GM15510 (cell line): ENCODE data around the gene CNTRL.

Experiments
- POLR2A ChIP-seq: IDR thresholded peaks from 3 replicates; pipeline ENCODE4 v1.6.1; 2011; ENCODE audit warnings: borderline replicate concordance; ENCODE audit not compliant: insufficient read length; ENCODE audit errors: extremely low read depth

Gene CNTRL

DNA sequence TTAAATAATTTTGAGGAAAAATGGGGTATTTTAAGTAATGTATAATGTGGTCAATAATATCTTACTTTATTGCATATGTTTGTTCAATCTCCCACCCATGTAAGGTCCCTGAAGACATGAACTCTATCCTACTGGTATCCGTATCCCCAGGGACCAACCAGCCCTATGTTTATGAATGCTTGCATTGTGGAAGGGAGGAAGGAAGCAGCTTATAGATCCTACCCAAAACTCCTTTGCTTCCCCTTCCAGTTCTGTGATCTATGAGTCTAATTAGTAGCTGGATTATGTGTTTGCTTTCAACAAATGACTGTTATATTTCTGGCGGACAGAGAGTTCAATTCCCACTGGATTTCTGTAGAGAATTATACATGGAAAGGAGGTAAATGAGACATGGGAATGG is 45.6 kb downstream of the CNTRL start:
- no peak for TF ChIP-seq POLR2A

DNA sequence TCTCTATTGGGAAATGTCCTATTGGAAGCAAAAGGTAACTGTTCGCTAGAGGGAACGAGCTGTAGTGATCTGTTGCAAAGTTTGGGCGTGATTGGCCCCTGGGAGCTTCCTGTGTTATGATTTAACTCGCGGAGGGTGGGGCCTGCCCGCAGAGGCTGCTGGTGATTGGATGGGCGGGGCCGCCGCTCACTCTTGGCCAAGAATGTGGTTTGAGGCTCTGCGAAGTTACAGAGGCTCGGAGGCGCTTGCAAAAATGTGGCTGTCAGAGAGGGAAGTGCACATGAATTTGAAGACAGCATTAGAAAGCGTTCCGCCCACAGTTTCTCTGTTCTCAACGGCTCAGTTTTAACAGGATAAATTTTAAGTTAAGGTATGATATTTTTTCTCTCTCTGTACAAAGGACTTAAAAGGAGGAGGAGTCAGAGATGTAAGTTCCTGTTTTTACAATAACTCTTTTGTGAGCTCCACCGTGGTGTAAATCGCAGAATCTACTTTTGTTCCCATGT is 46.9 kb downstream of the CNTRL start:
- peak; percentile 66 for TF ChIP-seq POLR2A

DNA sequence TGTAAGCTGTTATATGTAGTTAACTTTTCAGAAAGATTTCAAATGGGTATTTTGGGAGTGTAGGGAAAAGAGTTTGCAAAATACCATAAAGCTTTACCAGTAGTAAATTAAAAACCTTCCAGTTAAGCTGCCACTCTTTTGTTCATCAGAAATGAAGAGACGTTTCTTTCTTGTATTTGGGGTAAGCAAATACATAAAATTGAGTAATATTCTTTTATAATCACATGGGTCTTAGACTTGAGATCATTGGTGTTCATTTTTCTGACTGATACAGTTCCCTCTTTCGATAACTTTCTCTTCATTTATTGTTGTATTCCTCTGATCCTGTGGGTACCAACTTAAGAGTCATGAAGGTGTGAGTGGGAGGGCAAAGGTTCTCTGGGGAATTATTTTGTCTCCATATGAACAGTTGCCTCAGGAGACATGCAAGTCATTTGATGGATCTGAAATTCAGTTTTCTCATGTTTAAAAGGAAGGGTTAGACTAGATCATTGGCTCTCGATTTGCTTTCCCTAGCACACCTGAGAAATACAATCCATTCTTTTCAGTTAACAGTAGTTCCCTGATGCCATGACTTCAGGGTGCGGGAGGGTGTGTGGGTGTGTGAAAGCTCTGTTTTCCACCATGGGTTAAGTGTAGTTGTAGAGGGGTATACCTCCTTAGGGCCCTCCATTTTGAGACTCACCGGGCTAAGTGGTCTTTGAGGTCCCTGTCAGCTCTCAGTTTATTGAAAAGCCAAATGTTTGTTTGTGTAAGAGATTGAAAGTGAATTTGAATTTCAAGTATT is 47.7 kb downstream of the CNTRL start:
- no peak for TF ChIP-seq POLR2A

DNA sequence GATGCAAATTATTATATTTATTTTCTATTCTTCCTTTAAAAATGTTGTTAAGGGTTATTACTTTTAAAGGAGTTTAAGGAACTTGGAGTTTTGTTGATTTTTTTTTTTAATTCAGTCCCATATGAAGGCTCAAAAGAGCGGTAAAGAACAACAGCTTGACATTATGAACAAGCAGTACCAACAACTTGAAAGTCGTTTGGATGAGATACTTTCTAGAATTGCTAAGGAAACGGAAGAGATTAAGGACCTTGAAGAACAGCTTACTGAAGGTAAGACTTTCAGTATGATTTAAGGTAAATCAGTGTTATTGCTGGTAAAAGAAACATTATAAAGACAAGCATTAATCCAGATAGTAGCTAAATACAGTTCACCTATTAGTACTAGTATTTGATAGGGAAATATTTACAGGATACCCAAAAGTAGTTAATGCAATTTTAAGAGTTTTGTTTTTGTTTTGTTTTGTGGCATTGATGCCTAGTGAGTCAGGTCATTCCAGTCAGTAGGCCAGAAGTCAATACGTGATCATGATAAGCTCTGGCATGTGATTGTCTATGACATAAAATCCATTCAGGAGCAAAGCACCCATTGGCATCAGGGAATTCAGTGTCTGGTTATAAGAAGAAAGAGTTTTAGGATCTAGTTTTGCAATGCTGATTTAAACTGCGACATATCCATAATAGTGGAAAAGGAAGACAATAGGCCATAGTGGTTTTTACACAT is 49.2 kb downstream of the CNTRL start:
- no peak for TF ChIP-seq POLR2A

DNA sequence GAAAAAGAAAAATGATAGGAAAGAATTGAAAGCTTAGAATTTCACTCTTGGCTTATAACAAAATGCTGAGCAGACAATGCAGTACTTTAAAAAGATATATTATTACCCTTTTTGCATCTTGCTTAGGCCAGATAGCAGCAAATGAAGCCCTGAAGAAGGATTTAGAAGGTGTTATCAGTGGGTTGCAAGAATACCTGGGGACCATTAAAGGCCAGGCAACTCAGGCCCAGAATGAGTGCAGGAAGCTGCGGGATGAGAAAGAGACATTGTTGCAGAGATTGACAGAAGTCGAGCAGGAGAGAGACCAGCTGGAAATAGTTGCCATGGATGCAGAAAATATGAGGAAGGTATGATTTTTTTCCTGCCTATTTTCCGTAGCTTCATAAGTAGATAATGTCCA is 50.8 kb downstream of the CNTRL start:
- no peak for TF ChIP-seq POLR2A

DNA sequence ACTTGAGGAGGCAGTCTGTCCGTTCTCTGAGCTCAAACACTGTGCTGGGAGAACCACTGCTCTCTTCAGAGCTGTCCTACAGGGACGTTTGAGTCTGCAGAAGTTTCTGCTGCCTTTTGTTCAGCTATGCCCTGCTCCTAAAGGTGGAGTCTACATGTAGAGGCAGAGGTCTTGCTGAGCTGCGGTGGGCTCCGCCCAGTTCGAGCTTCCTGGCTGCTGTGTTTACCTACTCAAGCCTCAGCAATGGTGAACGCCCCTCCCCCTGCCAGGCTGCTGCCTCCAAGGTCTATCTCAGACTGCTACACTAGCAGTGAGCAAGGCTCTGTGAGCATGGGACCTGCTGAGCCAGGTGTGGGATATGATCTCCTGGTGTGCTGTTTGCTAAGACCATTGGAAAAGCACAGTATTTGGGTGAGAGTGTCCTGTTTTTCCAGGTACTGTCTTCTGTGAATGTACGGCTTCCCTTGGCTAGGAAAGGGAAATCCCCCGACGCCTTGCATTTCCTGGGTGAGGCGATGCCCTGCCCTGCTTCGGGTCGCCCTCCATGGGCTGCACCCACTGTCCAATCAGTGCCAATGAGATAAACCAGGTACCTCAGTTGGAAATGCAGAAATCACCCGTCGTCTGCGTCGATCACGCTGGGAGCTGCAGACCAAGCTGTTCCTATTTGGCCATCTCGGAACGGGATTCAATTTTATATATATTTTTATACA is 58.5 kb downstream of the CNTRL start:
- no peak for TF ChIP-seq POLR2A

DNA sequence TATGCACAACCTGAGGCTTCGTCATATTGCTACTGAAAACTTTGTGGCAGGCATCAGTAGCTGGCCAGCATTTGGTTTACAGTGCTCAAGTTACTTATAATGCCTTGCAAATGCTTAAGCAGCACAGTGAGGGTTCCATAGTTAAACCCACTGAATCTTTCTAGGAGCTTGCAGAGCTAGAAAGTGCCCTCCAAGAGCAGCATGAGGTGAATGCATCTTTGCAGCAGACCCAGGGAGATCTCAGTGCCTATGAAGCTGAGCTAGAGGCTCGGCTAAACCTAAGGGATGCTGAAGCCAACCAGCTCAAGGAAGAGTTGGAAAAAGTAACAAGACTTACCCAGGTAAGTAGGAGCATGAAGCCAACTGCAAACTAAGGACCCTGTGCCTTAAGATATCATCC is 60.9 kb downstream of the CNTRL start:
- TF ChIP-seq POLR2A, result no peak

DNA sequence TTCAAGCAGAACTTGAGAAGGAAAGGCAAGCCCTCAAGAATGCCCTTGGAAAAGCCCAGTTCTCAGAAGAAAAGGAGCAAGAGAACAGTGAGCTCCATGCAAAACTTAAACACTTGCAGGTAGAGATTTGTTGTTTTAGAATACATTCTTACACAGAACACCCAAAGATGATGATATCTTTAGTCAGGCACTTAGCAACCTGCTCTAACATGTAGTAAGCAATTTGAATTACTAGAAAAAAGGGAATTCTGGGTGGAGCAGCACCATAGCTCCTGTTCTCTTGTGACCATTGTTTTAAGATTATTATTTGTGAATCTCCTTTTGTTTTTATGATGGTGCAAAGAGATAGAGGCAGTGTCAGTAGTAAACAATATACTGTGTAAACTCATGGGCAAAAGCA is 63.8 kb downstream of the CNTRL start:
- TF ChIP-seq POLR2A, result no peak

DNA sequence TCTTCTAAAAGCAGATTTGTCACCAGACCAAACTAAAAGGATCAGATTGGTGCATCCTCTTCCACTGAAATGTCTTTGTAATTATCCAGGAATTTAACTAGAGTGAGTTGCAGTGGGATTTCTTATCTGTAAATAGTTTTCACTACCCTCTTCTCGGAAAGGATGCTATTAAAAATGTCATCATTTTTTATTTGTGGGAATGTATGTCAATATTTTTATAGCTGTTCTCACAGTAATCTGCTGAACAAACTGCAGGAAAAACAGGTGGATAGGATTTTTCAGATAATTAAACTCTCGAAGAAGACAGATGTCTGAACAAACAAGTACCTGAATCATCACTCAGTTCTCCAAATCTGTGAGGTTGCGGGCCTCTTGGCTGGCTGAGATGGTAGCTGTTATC is 64.2 kb downstream of the CNTRL start:
- no peak for TF ChIP-seq POLR2A

DNA sequence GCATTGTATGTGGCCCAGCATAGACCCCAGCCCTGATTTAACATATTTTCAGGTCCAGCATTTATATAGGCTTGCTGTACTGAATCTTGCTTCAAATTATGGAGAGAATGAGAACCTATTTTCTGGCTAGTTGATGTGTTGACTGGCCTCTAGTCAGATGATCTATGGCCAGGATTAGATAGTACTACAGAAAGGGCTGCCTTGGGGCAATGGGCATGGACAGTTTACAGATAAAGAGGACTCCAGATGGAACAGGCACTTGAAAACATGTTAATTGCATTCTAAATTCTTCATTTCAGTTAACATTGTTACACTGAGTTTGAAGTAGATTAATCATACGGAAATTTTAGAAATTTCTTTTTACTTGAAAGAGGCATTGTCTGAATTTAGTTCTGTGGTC is 65.4 kb downstream of the CNTRL start:
- no peak for TF ChIP-seq POLR2A

DNA sequence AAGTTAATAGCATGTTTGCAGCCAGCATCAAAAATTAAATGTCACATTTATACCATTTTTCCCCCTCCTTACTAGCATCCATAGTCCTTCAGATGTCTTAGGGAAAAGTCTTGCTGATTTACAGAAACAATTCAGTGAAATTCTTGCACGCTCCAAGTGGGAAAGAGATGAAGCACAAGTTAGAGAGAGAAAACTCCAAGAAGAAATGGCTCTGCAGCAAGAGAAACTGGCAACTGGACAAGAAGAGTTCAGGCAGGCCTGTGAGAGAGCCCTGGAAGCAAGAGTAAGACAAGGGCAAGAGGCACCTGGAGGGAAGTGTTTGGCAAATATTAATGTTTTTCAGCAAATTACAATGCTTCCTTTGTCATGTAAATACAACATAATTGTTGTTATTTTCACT is 66.6 kb downstream of the CNTRL start:
- TF ChIP-seq POLR2A, result no peak

DNA sequence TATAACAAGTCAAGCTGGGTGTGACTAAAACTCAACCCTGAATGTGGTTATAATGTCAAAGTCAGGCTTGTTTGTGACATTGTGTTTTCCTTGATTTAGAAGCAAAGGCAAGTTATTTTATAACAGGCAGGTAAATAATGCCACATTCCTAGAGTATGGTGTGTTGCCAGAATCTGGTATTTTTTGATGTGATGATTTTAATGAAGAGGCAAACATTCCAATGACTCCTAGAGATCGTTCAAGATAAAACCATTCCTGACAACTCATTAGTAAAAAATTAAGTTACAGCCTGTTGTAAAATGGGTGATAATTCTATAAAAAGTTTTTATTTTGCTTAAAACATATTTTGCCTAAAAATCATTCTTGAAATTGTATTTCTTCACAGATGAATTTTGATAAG is 67.0 kb downstream of the CNTRL start:
- TF ChIP-seq POLR2A, result no peak

DNA sequence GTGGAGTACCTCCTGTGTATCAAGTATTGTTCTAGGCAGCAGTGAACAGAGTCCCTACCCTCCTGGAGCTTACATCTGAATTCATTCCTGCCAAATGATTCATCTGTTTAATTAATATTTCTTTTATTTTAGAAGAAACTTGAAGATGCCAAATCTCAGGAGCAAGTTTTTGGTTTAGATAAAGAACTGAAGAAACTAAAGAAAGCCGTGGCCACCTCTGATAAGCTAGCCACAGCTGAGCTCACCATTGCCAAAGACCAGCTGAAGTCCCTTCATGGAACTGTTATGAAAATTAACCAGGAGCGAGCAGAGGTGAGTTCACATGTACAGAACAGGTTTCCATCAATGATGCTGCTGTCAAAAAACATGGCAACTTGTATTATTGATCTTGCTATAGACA is 69.0 kb downstream of the CNTRL start:
- no peak for TF ChIP-seq POLR2A

DNA sequence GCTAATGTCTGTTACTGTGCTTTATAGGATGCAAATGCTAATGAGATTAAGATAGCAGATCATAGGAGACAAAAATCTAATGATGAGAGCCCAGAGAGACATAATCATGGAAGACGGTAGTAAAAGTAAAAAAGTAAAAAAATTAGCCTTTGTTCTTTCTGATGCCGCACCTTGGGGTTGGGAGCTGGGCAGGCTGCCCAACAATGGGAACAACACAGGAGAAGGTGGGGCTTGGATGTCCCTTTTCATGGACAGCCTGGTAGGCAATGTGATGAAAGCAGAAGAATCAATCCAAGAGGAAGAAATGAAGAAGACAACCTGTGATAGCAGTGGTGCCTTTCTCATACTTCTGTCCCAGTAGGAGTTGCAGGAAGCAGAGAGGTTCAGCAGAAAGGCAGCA is 69.7 kb downstream of the CNTRL start:
- no peak for TF ChIP-seq POLR2A

DNA sequence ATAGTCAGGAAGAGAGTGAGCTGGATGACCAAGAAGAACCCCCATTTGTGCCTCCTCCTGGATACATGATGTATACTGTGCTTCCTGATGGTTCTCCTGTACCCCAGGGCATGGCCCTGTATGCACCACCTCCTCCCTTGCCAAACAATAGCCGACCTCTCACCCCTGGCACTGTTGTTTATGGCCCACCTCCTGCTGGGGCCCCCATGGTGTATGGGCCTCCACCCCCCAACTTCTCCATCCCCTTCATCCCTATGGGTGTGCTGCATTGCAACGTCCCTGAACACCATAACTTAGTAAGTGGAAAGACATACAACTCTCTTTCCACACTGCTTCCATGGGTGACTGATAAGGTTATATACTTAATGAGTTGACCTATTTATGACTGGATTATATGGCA is 75.4 kb downstream of the CNTRL start:
- TF ChIP-seq POLR2A, result no peak
